LNCAP (cell line): ENCODE measurements around the gene LAMA2.

Source experiments
- CTCF ChIP-seq: fragments of 450-650 bp; IDR thresholded peaks from 2 replicates; pipeline ENCODE4 v1.5.1; 2017; ENCODE audit warnings: mild to moderate bottlenecking

The LAMA2 gene

GRCh38 chr6:129486327-129486726, 603.4 kb downstream of the LAMA2 start:
- TF ChIP-seq CTCF = no peak

- no peak for TF ChIP-seq CTCF
Observed at GRCh38 chr6:129488313-129488712, 605.4 kb downstream of the LAMA2 start.

GRCh38 chr6:129489215-129489765, 606.4 kb downstream of the LAMA2 start:
- TF ChIP-seq CTCF = no peak

- TF ChIP-seq CTCF = no peak
Observed at GRCh38 chr6:129490521-129491255, 607.8 kb downstream of the LAMA2 start.

DNA sequence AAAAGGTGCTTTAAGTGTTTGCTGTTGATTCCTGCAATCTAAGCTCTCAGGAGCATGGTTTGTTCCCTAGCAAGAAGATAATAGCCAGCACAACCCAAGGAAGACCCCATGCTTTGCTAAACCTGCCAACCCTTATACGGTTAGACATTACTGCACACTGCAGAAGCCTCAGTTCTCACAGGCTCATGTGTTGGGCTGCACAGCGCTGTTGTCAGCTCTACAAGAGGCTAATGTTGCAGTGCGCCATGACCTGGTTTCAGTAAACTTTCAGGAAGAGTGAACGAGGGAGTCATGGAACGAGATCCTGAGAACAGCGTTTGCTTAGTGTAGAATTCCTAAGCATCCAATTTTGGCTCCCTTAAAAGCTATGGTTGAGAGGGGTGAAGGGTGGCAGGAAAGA, 608.5 kb downstream of the LAMA2 start:
- no peak for TF ChIP-seq CTCF

DNA sequence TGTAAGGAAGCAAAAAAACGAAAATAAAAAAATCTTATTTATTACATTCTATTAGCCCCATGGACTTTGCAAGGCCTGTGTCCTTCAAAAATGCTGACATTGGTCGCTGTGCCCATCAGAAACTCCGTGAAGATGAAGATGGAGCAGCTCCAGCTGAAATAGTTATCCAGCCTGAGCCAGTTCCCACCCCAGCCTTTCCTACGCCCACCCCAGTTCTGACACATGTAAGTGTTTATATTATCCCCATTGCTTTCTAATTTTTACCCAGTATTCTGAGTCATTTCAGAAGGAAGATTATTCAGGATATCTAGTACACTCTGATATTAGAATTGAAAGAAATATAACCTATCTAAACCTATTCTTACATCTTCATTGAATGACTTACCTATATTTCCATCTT, 609.3 kb downstream of the LAMA2 start:
- TF ChIP-seq CTCF = no peak

GRCh38 chr6:129493354-129493902, 610.5 kb downstream of the LAMA2 start:
- no peak for TF ChIP-seq CTCF
